ENCODE measurements around the gene PRR11. TPM values are rescaled to one million over a fixed set of nuclear protein-coding genes. Genes with fewer than 3 reads are reported as not detected.
"Not testable (repeated sequence)": the region's sequence is repeated elsewhere in the genome, so short reads cannot be mapped to it uniquely, and the experiment has no call there.

Gene PRR11
- total RNA-seq, 2 experiments from 2014 or later, result 66.4 to 67.3 TPM

DNA sequence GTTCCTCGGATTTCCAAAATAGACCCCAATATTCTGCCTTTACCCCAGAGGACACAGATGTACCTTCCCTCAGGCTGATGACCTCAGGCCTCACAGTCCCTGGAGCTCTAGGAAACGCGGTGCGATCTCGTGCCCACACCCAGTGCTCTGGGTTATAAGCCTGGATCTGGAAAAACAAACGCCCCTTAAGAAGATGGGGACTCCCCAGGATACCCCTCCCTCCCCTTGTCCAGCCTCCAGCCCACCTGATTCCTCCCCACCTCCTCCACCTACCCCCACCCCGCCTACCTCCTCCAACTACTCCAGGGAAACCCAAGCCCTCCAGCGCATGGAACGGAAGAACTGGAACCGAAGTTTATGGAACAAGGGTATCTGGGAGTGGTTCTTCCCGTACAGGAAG, 19.1 kb downstream of the PRR11 start:
- peaks cover 18% of the 10 kb centered on the region for H3K36me3 Mint-ChIP-seq
- no peak overlapping the region for H3K4me3 Mint-ChIP-seq
- H3K27me3 Mint-ChIP-seq, result no peaks in the 10 kb centered on the region
- H3K4me1 Mint-ChIP-seq, result no peaks in the 10 kb centered on the region
- H3K9me3 Mint-ChIP-seq, result no peaks in the 10 kb centered on the region
- no peak for DNase-seq
- H3K27ac Mint-ChIP-seq, result no peak overlapping the region

- H3K36me3 Mint-ChIP-seq, result peaks cover 22% of the 10 kb centered on the region
- H3K9me3 Mint-ChIP-seq, result no peaks in the 10 kb centered on the region
- no peaks in the 10 kb centered on the region for H3K27me3 Mint-ChIP-seq
- H3K4me1 Mint-ChIP-seq, result no peaks in the 10 kb centered on the region
- DNase-seq, result no peak
- no peak overlapping the region for H3K27ac Mint-ChIP-seq
- no peak overlapping the region for H3K4me3 Mint-ChIP-seq
Observed at GRCh38 chr17:59175076-59175475, 19.5 kb downstream of the PRR11 start.

GRCh38 chr17:59178266-59178985, 22.9 kb downstream of the PRR11 start:
- no peak for DNase-seq
- Mint-ChIP-seq H3K27ac (no peak overlapping the region), H3K36me3 (peaks cover 21% of the 10 kb centered on the region), H3K4me1 (no peaks in the 10 kb centered on the region), H3K4me3 (no peak overlapping the region), H3K9me3 (no peaks in the 10 kb centered on the region), H3K27me3 (no peaks in the 10 kb centered on the region)

DNA sequence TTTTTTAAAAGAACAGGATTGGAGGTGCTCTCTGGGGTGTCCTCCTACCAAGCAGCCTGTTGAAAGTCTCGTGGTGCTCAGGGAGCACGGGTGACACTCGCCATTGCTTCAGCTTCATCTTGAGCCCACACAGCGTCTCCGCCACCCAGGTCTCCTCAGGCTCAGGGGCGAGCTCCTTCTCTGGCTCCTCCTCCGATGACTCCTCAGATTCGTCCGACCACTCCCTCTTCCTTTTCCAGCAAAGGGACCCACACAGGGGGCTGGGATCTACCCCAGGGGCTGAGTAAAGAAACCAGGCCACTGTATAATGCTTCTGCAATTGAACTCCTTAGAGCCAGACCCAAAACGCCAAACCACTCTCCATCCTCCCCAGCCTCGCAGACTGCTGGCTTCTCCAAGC, 24.1 kb downstream of the PRR11 start:
- H3K9me3 Mint-ChIP-seq, DNase-seq, H3K4me3 Mint-ChIP-seq, H3K27me3 Mint-ChIP-seq, H3K27ac Mint-ChIP-seq, H3K4me1 Mint-ChIP-seq: not testable (repeated sequence)
- peaks cover 18% of the 10 kb centered on the region for H3K36me3 Mint-ChIP-seq

GRCh38 chr17:59180626-59181025, 25.1 kb downstream of the PRR11 start:
- H3K4me3 Mint-ChIP-seq, result no peak overlapping the region
- H3K36me3 Mint-ChIP-seq, result peaks cover 20% of the 10 kb centered on the region
- no peaks in the 10 kb centered on the region for H3K9me3 Mint-ChIP-seq
- no peaks in the 10 kb centered on the region for H3K27me3 Mint-ChIP-seq
- H3K4me1 Mint-ChIP-seq, result no peaks in the 10 kb centered on the region
- H3K27ac Mint-ChIP-seq, result no peak overlapping the region
- DNase-seq, result no peak

DNA sequence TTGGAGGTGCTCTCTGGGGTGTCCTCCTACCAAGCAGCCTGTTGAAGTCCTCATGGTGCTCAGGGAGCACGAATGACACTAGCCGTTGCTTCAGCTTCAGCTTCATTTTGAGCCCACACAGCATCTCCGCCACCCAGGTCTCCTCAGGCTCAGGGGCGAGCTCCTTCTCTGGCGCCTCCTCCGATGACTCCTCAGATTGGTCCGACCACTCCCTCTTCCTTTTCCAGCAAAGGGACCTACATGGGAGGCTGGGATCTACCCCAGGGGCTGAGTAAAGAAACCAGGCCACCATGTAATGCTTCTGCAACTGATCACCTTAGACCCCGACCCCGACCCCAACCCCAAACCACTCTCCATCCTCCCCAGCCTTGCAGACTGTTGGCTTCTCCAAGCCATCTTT, 25.9 kb downstream of the PRR11 start:
- DNase-seq, result no peak
- Mint-ChIP-seq H3K36me3 (peaks cover 23% of the 10 kb centered on the region), H3K9me3 (no peaks in the 10 kb centered on the region), H3K4me3 (no peak overlapping the region), H3K27me3 (no peaks in the 10 kb centered on the region), H3K27ac (no peak overlapping the region), H3K4me1 (no peaks in the 10 kb centered on the region)

- Mint-ChIP-seq H3K27ac (no peak overlapping the region), H3K9me3 (no peaks in the 10 kb centered on the region), H3K4me3 (no peak overlapping the region), H3K27me3 (no peaks in the 10 kb centered on the region), H3K36me3 (peaks cover 24% of the 10 kb centered on the region), H3K4me1 (no peaks in the 10 kb centered on the region)
- no peak for DNase-seq
Observed at GRCh38 chr17:59185997-59186396, 30.5 kb downstream of the PRR11 start.

GRCh38 chr17:59186850-59187249, 31.3 kb downstream of the PRR11 start:
- Mint-ChIP-seq H3K4me1 (no peaks in the 10 kb centered on the region), H3K9me3 (no peaks in the 10 kb centered on the region), H3K27ac (no peak overlapping the region), H3K4me3 (no peak overlapping the region), H3K36me3 (peaks cover 25% of the 10 kb centered on the region), H3K27me3 (no peaks in the 10 kb centered on the region)
- DNase-seq, result no peak

DNA sequence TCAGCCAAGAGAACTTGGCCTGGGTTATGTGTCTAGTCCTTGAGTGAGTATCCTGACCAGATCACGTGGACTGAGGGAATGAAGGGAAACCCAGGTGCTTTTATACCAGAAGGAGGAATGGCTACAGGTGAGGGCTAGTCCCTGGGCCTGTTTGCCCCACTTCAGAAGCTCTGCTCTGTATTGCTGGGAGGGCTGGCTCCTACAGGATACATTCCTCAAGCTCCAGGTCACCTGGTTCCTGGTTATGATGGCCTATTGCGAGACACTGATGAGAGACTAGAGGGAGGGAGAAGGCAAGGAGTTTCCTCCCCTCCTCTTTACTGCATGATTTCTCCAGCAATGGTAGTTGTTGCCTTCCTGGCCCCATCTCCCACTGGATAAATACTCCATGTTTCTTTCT, 35.3 kb downstream of the PRR11 start:
- no peaks in the 10 kb centered on the region for H3K9me3 Mint-ChIP-seq
- no peak overlapping the region for H3K4me3 Mint-ChIP-seq

GRCh38 chr17:59193336-59193862, 37.9 kb downstream of the PRR11 start:
- H3K9me3 Mint-ChIP-seq, result no peaks in the 10 kb centered on the region
- H3K4me1 Mint-ChIP-seq, result no peaks in the 10 kb centered on the region
- no peak for DNase-seq
- H3K27ac Mint-ChIP-seq, result no peak overlapping the region
- H3K36me3 Mint-ChIP-seq, result peaks cover 17% of the 10 kb centered on the region
- H3K4me3 Mint-ChIP-seq, result no peak overlapping the region
- no peaks in the 10 kb centered on the region for H3K27me3 Mint-ChIP-seq

More for the DNA sequence above, 35.3 kb downstream of the PRR11 start:
- Mint-ChIP-seq H3K27ac (no peak overlapping the region), H3K27me3 (no peaks in the 10 kb centered on the region), H3K36me3 (peaks cover 20% of the 10 kb centered on the region), H3K4me1 (no peaks in the 10 kb centered on the region)
- no peak for DNase-seq

DNA sequence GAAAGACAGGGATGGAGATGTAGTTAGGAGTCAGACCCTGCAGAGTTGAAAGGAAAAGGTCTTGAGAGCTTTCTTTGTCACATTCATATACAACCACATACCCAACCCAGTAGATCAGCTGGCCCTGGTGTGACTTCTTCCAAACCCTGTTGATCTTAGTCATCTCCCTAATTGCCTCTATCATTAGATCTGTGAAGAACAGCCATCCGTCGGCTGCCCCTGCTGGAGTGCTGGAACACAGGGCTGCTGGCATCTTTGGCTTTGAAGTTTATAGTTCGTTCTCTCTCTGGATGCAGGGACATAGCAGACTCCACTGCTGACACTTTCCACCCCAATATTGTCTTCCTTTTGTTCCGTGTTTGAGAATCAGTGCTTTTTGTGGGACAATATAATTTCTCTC, 43.9 kb downstream of the PRR11 start:
- Mint-ChIP-seq H3K27me3 (no peaks in the 10 kb centered on the region), H3K27ac (no peak overlapping the region), H3K4me3 (no peak overlapping the region), H3K4me1 (no peaks in the 10 kb centered on the region), H3K9me3 (no peaks in the 10 kb centered on the region), H3K36me3 (peaks cover 11% of the 10 kb centered on the region)
- DNase-seq, result no peak

- Mint-ChIP-seq H3K9me3 (no peaks in the 10 kb centered on the region), H3K4me1 (no peaks in the 10 kb centered on the region), H3K4me3 (no peak overlapping the region), H3K27me3 (no peaks in the 10 kb centered on the region), H3K36me3 (peaks cover 9% of the 10 kb centered on the region), H3K27ac (no peak overlapping the region)
- no peak for DNase-seq
Observed at GRCh38 chr17:59202320-59202719, 46.8 kb downstream of the PRR11 start.

- H3K36me3 Mint-ChIP-seq, result no peaks in the 10 kb centered on the region
- no peaks in the 10 kb centered on the region for H3K9me3 Mint-ChIP-seq
- no peaks in the 10 kb centered on the region for H3K27me3 Mint-ChIP-seq
- H3K27ac Mint-ChIP-seq, result no peak overlapping the region
- H3K4me1 Mint-ChIP-seq, result peaks cover 7% of the 10 kb centered on the region
- no peak overlapping the region for H3K4me3 Mint-ChIP-seq
- DNase-seq, result no peak
Observed at GRCh38 chr17:59219370-59219769, 63.8 kb downstream of the PRR11 start.

GRCh38 chr17:59219992-59220327, 64.4 kb downstream of the PRR11 start:
- no peak for DNase-seq
- H3K27me3 Mint-ChIP-seq, result no peaks in the 10 kb centered on the region
- no peaks in the 10 kb centered on the region for H3K9me3 Mint-ChIP-seq
- peak overlapping the region; percentile 65 for H3K27ac Mint-ChIP-seq
- H3K4me3 Mint-ChIP-seq, result peak overlapping the region; percentile 94
- peaks cover 7% of the 10 kb centered on the region for H3K4me1 Mint-ChIP-seq
- no peaks in the 10 kb centered on the region for H3K36me3 Mint-ChIP-seq

DNA sequence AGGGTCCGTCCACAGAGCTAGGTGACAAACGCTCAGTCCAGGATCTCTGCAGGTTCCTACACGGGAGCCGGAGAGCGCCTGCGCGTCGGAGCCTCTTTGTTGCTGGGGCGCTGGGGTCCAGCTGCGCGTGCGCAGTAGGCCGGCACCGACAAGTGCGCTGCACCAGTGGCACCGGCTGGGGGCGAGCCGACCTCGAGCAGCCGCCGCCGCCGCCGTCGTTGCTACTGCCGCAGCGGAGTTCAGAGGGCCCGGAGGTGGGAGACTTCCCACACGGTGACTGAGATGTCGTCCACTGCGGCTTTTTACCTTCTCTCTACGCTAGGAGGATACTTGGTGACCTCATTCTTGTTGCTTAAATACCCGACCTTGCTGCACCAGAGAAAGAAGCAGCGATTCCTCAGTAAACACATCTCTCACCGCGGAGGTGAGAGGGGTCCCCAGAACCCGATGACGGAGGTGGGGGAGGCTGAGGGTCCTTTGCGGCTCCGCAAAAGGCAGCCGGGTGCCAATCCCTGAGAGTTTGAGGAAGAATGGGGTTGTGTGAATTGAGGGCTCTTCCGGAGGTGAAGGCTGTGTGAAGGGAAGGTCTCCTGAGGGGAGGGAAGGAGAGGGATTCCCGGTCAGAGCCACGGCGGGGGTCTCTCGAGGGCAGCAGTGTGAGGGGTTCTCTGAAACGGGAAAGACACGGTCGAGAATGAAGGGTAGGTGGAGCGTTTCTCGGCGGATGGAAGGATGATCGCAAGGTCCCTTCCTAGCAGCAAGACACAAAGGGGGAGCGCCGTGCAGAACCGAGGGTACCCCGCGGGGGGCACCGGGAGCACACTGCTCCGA, 65.0 kb downstream of the PRR11 start, which contains the start of gene GDPD1:
GDPD1 (plus strand) TSS at position 184 of the 831 bp plus-strand sequence; CDS start at position 283, 99 bp downstream.
- peak; percentile 99 for DNase-seq
- no peaks in the 10 kb centered on the region for H3K27me3 Mint-ChIP-seq
- no peaks in the 10 kb centered on the region for H3K9me3 Mint-ChIP-seq
- H3K27ac Mint-ChIP-seq, result peak within 1 kb of the TSS; percentile 82
- H3K4me1 Mint-ChIP-seq, result peaks cover 7% of the 10 kb centered on the region
- no peaks in the 10 kb centered on the region for H3K36me3 Mint-ChIP-seq
- peak within 1 kb of the TSS; percentile 94 for H3K4me3 Mint-ChIP-seq

All from activated naive CD8-positive, alpha-beta T cell treated with anti-CD3 and anti-CD28 coated beads for 36 hours (primary cell).